Smooth muscle cell (in vitro differentiated cells): Measurements from ENCODE around the gene UBE2F. TPM values are rescaled to one million over a fixed set of nuclear protein-coding genes. Genes with fewer than 3 reads are reported as not detected.
"Not testable (repeated sequence)": the region's sequence is repeated elsewhere in the genome, so short reads cannot be mapped to it uniquely, and the experiment has no call there.

Source experiments
- DNase-seq: peaks from one replicate; lab custom pipeline; 2025; ENCODE audit not compliant: unreplicated experiment; lab: John Stamatoyannopoulos, UW
- H2AFZ ChIP-seq: fragments of 200-600 bp; sonication (generic); 2 replicates; pipeline ENCODE4 v1.6.0; 2016; ENCODE audit warnings: antibody characterized with exemption, low read depth, mild to moderate bottlenecking
- H3F3A ChIP-seq: fragments of 200-600 bp; sonication (generic); 2 replicates; pipeline ENCODE4 v1.6.0; 2017; ENCODE audit warnings: antibody characterized with exemption, low read depth
- H3K27ac ChIP-seq: fragments of 200-600 bp; sonication (generic); 2 replicates; pipeline ENCODE4 v1.5.1; 2016; ENCODE audit warnings: low read depth, mild to moderate bottlenecking
- H3K27me3 ChIP-seq: fragments of 200-600 bp; sonication (generic); 2 replicates; pipeline ENCODE4 v1.6.1; 2016; ENCODE audit warnings: low read depth, mild to moderate bottlenecking
- H3K36me3 ChIP-seq: fragments of 200-600 bp; sonication (generic); 2 replicates; pipeline ENCODE4 v1.5.1; 2016; ENCODE audit warnings: low read depth
- H3K4me1 ChIP-seq: fragments of 200-600 bp; sonication (generic); 2 replicates; pipeline ENCODE4 v1.5.1; 2016; ENCODE audit warnings: low read depth
- H3K4me2 ChIP-seq: fragments of 200-600 bp; sonication (generic); 2 replicates; pipeline ENCODE4 v1.6.0; 2016; ENCODE audit warnings: mild to moderate bottlenecking
- H3K4me3 ChIP-seq: fragments of 200-600 bp; sonication (generic); 2 replicates; pipeline ENCODE4 v1.5.1; 2016; ENCODE audit warnings: mild to moderate bottlenecking
- H3K79me2 ChIP-seq: fragments of 200-600 bp; sonication (generic); 2 replicates; pipeline ENCODE4 v1.6.0; 2016; ENCODE audit warnings: low read depth, mild to moderate bottlenecking
- H3K9ac ChIP-seq: fragments of 200-600 bp; sonication (generic); 2 replicates; pipeline ENCODE4 v1.6.0; 2016; ENCODE audit warnings: low read depth
- H3K9me3 ChIP-seq: fragments of 200-600 bp; sonication (generic); replicated peaks from 2 replicates; pipeline ENCODE4 v1.5.1; 2016; ENCODE audit warnings: low read depth
- H4K20me1 ChIP-seq: fragments of 200-600 bp; sonication (generic); 2 replicates; pipeline ENCODE4 v1.6.0; 2016; ENCODE audit warnings: low read depth
- CTCF ChIP-seq: fragments of 200-600 bp; sonication (generic); IDR thresholded peaks from 2 replicates; pipeline ENCODE4 v1.5.1; 2017; ENCODE audit warnings: borderline replicate concordance, mild to moderate bottlenecking, antibody characterized with exemption; ENCODE audit not compliant: insufficient read depth, poor library complexity, severe bottlenecking
- WGBS: methylation state at CpG from one replicate; pipeline ENCODE4 v1.1.7; 2016; ENCODE audit warnings: low lambda C conversion rate; 5-methylcytosine and 5-hydroxymethylcytosine counted together
- polyA plus RNA-seq: library from polyadenylated mRNA; unstranded; fragments of >200 nt; fragmentation: Nextera tagmentation; extraction: Ambion mirVana; gene quantifications from 2 replicates; pipeline ENCODE4 v1.2.1, GENCODE V29; 2016
- total RNA-seq: library from RNA; depleted of rRNA; stranded (reverse); fragments of >200 nt; gene quantifications from 2 replicates; pipeline ENCODE4 v1.2.3, GENCODE V29; 2014

UBE2F gene
- total and polyA plus RNA-seq, 2 experiments from 2014 or later = 52.5 to 94.8 TPM

GRCh38 chr2:238065071-238065846 lies 98.4 kb downstream of the UBE2F start:
- peaks cover under 1% of the 10 kb centered on the region for H3F3A ChIP-seq
- H3K9ac ChIP-seq = no peak overlapping the region
- H3K4me2 ChIP-seq = no peak overlapping the region
- DNase-seq = no peak
- H3K27ac ChIP-seq = no peak overlapping the region
- H2AFZ ChIP-seq = no peak overlapping the region
- H4K20me1 ChIP-seq = no peaks in the 10 kb centered on the region
- H3K27me3 ChIP-seq = no peaks in the 10 kb centered on the region
- WGBS = 86% methylated on average over 18 of the region's 18 CpGs
- H3K4me1 ChIP-seq = peaks cover 3% of the 10 kb centered on the region
- TF ChIP-seq CTCF = no peak
- H3K9me3 ChIP-seq = no peaks in the 10 kb centered on the region
- H3K79me2 ChIP-seq = no peaks in the 10 kb centered on the region
- no peak overlapping the region for H3K4me3 ChIP-seq
- H3K36me3 ChIP-seq = no peaks in the 10 kb centered on the region

GRCh38 chr2:238066218-238066617 lies 99.4 kb downstream of the UBE2F start:
- Histone ChIP-seq H3F3A (no peaks in the 10 kb centered on the region), H2AFZ (no peak overlapping the region), H3K4me2 (no peak overlapping the region), H3K9ac (no peak overlapping the region), H3K9me3 (no peaks in the 10 kb centered on the region), H3K27me3 (no peaks in the 10 kb centered on the region), H3K4me3 (no peak overlapping the region), H3K79me2 (no peaks in the 10 kb centered on the region), H3K36me3 (no peaks in the 10 kb centered on the region), H3K27ac (no peak overlapping the region), H3K4me1 (peaks cover 3% of the 10 kb centered on the region), H4K20me1 (no peaks in the 10 kb centered on the region)
- no peak for TF ChIP-seq CTCF
- no peak for DNase-seq
- 88% methylated on average over 9 of the region's 9 CpGs for WGBS

- not testable (repeated sequence) for H3K36me3 ChIP-seq, H2AFZ ChIP-seq, H3K79me2 ChIP-seq, H4K20me1 ChIP-seq, H3K27me3 ChIP-seq, H3F3A ChIP-seq, DNase-seq, H3K4me3 ChIP-seq, H3K4me2 ChIP-seq, H3K9ac ChIP-seq, H3K9me3 ChIP-seq, H3K27ac ChIP-seq, H3K4me1 ChIP-seq
- 98% methylated on average over 7 of the region's 7 CpGs for WGBS
Observed at GRCh38 chr2:238066718-238067117, 99.9 kb downstream of the UBE2F start.

GRCh38 chr2:238067939-238068338 lies 101.1 kb downstream of the UBE2F start:
- Histone ChIP-seq H3K9ac (no peak overlapping the region), H3K27me3 (no peaks in the 10 kb centered on the region), H3K36me3 (peaks cover 7% of the 10 kb centered on the region), H2AFZ (no peak overlapping the region), H3K4me1 (no peaks in the 10 kb centered on the region), H3F3A (no peaks in the 10 kb centered on the region), H3K4me3 (no peak overlapping the region), H3K27ac (no peak overlapping the region), H4K20me1 (no peaks in the 10 kb centered on the region), H3K4me2 (no peak overlapping the region), H3K79me2 (no peaks in the 10 kb centered on the region), H3K9me3 (peaks cover 6% of the 10 kb centered on the region)
- DNase-seq = no peak
- 97% methylated on average over 7 of the region's 7 CpGs for WGBS
- no peak for TF ChIP-seq CTCF
